WERI-Rb-1 (cell line): ENCODE results near the gene UCK2.

Experiments used
- DNase-seq: peaks from one replicate; pipeline ENCODE4 v3.0.0-alpha.2; 2020
- H3K27ac ChIP-seq: fragments of 250-450 bp; sonication (Bioruptor Pico); 2 replicates; pipeline ENCODE4 v1.5.1; 2020; ENCODE audit warnings: mild to moderate bottlenecking, moderate library complexity
- H3K27me3 ChIP-seq: fragments of 250-450 bp; sonication (Bioruptor Pico); 2 replicates; pipeline ENCODE4 v1.5.1; 2021; ENCODE audit warnings: mild to moderate bottlenecking, low read depth, moderate library complexity; ENCODE audit not compliant: insufficient read depth, severe bottlenecking
- H3K36me3 ChIP-seq: fragments of 250-450 bp; sonication (Bioruptor Pico); 2 replicates; pipeline ENCODE4 v1.5.1; 2020; ENCODE audit warnings: mild to moderate bottlenecking, moderate library complexity
- H3K4me3 ChIP-seq: 2 replicates; pipeline ENCODE4 v1.5.1; 2011; ENCODE audit warnings: low read depth, mild to moderate bottlenecking, control low read depth, low read length
- H3K9me3 ChIP-seq: fragments of 250-450 bp; sonication (Bioruptor Pico); 2 replicates; pipeline ENCODE4 v1.5.1; 2021; ENCODE audit warnings: mild to moderate bottlenecking, moderate library complexity; ENCODE audit not compliant: severe bottlenecking
- TF ChIP-seq, protein P1 (sequence below): IDR thresholded peaks from 2 replicates; pipeline ENCODE4 v1.5.1; 2011; ENCODE audit warnings: low read depth, mild to moderate bottlenecking, control low read depth, inconsistent platforms, low read length

UCK2 gene

DNA sequence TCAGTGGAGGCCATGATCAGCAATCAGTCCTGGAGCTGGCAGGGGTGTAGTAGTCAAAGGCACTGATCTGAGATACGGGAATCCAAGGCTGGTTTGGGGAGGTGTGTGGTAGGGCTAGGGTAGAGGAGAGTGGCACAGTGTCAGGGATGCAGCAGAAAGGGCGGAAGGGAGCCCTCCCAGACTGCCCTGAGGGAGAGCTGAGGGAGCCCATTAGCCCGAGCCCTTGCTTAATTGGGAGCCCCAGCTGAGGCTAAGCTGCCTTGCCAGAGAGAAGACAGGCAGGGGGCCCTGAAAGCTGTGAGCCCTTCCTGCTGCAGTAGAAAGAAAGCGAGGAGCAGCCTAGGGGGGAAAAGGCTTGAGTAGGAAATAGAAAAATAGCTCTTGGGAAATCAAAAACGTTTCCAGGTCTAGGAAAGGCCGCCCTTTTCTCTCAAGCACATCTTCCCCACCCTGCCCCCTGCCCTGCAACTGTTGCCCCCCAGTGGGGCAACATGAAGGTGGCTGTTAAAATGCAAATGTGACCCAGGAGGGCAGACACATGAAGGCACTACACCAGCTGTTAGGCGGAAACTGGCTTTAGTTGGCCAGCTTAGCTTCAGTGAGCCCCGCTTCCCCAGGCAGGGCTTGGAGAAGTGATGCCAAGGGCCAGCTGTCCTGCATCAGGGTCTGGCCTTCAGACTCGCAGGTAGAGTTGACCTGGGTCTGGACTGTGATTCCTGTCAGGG, 106.2 kb downstream of the UCK2 start:
- no peaks in the 10 kb centered on the region for H3K36me3 ChIP-seq
- H3K27ac ChIP-seq = no peak overlapping the region
- no peak overlapping the region for H3K4me3 ChIP-seq
- TF ChIP-seq, protein P1, sequence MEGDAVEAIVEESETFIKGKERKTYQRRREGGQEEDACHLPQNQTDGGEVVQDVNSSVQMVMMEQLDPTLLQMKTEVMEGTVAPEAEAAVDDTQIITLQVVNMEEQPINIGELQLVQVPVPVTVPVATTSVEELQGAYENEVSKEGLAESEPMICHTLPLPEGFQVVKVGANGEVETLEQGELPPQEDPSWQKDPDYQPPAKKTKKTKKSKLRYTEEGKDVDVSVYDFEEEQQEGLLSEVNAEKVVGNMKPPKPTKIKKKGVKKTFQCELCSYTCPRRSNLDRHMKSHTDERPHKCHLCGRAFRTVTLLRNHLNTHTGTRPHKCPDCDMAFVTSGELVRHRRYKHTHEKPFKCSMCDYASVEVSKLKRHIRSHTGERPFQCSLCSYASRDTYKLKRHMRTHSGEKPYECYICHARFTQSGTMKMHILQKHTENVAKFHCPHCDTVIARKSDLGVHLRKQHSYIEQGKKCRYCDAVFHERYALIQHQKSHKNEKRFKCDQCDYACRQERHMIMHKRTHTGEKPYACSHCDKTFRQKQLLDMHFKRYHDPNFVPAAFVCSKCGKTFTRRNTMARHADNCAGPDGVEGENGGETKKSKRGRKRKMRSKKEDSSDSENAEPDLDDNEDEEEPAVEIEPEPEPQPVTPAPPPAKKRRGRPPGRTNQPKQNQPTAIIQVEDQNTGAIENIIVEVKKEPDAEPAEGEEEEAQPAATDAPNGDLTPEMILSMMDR = no peak
- H3K27me3 ChIP-seq = no peaks in the 10 kb centered on the region
- H3K9me3 ChIP-seq = no peaks in the 10 kb centered on the region
- DNase-seq = no peak

DNA sequence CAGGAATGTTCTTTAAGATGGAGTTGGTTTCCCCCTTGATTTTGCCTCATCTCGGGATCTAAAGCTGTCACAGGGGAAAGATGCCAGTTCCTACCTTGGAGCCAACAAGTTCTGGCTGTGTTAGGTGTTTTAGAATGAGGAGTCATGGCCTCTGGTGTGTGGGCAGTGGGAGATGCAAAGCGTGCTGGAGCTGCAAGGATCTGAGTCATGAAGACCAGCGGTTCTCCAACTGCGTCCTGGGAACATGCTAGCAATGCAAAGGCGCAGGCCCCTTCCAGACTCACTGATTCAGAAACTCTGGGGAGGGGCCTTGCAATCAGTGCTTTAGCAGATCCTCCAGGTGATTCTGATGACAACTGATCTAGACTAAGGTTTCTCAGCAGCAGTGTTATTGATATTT, 109.1 kb downstream of the UCK2 start:
- H3K4me3 ChIP-seq = no peak overlapping the region
- no peaks in the 10 kb centered on the region for H3K27me3 ChIP-seq
- no peak overlapping the region for H3K27ac ChIP-seq
- H3K9me3 ChIP-seq = no peaks in the 10 kb centered on the region
- TF ChIP-seq, protein P1 = no peak
- H3K36me3 ChIP-seq = no peaks in the 10 kb centered on the region
- DNase-seq = no peak

DNA sequence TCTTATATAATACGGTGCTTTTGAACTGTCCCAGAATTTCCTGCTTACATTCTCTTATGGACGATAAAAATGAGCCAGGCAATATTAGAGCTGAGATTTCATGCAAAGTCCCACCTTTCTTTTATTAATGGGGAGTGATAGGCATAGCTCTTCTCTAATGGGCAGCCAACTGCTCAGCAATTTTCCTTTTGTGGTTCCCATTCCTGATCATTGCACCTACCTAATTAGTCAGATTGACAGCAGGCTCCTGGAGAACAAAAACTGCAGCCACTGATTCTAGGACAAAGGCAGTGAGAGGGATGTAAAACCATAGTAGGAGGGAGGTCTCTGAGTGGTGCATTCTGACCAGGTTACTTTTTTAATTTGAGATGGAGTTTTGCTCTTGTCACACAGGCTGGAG, 110.4 kb downstream of the UCK2 start:
- H3K27me3 ChIP-seq = no peaks in the 10 kb centered on the region
- no peaks in the 10 kb centered on the region for H3K9me3 ChIP-seq
- TF ChIP-seq, protein P1 = no peak
- no peak overlapping the region for H3K27ac ChIP-seq
- no peaks in the 10 kb centered on the region for H3K36me3 ChIP-seq
- DNase-seq = no peak
- H3K4me3 ChIP-seq = no peak overlapping the region

DNA sequence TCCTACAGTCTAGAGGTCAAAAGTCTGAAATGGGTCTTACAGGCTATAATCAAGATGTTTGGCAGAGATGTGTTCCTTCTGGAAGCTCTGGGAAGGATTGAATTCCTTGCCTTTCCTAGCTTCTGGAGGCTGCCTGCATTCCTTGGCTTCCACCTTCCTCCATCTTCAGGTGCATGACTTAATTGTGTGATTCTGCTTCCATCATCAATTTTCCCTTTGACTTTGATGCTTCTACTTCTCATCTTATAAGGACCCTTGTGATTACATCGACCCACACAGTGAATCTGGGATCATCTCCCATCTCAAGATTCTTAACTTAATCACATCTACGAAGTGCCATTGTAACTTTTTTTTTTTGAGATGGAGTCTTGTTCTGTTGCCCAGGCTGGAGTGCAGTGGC, 111.4 kb downstream of the UCK2 start:
- H3K9me3 ChIP-seq = no peaks in the 10 kb centered on the region
- no peak for DNase-seq
- H3K27me3 ChIP-seq = no peaks in the 10 kb centered on the region
- H3K4me3 ChIP-seq = no peak overlapping the region
- H3K27ac ChIP-seq = no peak overlapping the region
- TF ChIP-seq, protein P1 = no peak
- no peaks in the 10 kb centered on the region for H3K36me3 ChIP-seq

DNA sequence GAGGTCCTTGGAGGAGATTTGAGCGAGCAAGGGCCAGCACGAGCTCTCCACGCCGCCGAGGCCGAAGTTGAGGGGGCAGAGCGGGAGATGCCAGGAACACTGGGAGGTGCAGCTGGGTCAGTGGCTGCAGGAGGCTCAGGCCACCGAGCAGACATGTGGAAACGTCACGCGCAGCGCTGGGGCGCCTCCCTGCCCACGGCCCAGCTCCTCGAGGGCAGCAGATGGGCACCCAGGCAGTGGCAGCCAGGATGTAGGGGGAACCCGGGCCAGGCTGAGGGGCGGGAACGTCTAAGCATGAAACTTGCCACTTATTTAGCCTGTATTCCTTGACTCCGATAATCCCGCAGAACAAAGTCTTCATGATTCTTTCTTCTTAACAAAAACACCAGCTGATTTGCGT, 114.1 kb downstream of the UCK2 start:
- Histone ChIP-seq H3K4me3 (no peak overlapping the region), H3K27ac (peak overlapping the region; percentile 77), H3K27me3 (no peaks in the 10 kb centered on the region), H3K36me3 (no peaks in the 10 kb centered on the region), H3K9me3 (no peaks in the 10 kb centered on the region)
- DNase-seq = peak; percentile 75
- TF ChIP-seq, protein P1 = no peak

DNA sequence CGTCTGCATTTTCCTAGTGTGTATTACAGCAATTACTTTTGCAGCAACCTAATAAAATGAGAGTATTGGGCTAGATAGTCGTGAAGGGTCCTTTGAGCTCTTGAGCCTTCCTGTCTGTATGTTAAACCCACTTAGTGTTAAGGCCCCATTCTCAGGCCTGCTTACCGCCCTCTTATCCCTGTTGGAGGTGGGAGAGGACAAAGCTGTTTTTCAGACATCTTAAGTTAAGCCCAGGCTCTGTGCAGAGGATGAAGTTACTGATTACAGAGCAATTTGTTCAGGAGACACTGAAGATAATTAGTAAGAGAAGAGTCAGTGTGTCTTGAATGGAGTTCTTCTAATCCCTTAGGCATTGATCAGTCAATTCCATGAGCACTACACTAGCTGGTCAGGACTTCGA, 114.6 kb downstream of the UCK2 start:
- Histone ChIP-seq H3K36me3 (no peaks in the 10 kb centered on the region), H3K27me3 (no peaks in the 10 kb centered on the region), H3K9me3 (no peaks in the 10 kb centered on the region), H3K27ac (peak overlapping the region; percentile 77), H3K4me3 (no peak overlapping the region)
- DNase-seq = peak; percentile 86
- TF ChIP-seq, protein P1 = no peak
